GM18870 (cell line): ENCODE data around the gene KDM4B.
"Not testable (repeated sequence)": the region's sequence is repeated elsewhere in the genome, so short reads cannot be mapped to it uniquely, and the experiment has no call there.

Source experiments
- ATAC-seq: cut with Tn5 transposase; IDR thresholded peaks from one replicate; pipeline ENCODE4 v1.9.1; 2021; ENCODE audit warnings: moderate library complexity; ENCODE audit not compliant: unreplicated experiment

Gene KDM4B

DNA sequence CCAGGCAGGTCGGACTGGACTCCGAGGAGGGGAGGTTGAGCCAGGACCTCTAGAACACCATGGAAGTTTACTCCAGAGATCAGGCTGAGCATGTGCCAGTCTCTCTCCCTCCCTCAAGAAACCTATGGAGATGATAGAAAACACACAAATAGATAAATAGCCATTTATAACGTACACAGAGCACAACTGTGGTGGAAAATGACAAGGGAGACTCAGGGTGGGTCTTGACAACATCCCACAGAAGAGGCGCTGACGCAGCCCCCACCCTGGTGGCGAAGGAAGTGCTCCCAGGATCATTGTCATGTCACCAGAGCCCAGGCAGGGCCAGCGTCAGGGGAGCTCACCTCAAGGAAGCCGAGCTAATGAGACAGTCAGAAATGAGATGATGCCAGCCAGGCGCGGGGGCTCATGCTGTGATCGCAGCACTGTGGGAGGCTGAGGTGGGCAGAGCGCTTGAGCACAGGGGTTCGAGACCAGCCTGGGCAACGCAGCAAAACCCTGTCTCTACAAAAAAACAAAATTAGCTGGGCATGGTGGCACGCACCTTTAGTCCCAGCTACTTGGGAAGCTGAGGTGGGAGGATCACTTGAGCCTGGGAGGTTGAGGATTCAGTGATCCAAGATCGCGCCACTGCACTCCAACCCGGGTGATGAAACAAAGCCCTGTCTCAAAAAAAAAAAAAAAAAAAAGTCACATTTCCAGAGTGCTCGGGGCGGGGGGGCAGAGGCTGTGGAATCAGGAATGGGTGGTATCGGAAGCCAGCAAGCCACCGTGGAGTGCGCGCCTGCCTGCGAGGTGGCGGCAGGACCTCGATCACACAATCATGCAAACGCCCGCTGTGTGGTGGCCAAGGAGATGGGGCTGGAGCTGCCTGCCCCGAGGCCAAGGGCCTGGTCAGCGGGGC lies 178.4 kb downstream of the KDM4B start:
- ATAC-seq: no peak

- no peak for ATAC-seq
Observed at GRCh38 chr19:5147978-5148793, 179.3 kb downstream of the KDM4B start.

GRCh38 chr19:5148794-5149190 lies 179.9 kb downstream of the KDM4B start:
- no peak for ATAC-seq

- no peak for ATAC-seq
Observed at GRCh38 chr19:5149508-5149907, 180.6 kb downstream of the KDM4B start.

DNA sequence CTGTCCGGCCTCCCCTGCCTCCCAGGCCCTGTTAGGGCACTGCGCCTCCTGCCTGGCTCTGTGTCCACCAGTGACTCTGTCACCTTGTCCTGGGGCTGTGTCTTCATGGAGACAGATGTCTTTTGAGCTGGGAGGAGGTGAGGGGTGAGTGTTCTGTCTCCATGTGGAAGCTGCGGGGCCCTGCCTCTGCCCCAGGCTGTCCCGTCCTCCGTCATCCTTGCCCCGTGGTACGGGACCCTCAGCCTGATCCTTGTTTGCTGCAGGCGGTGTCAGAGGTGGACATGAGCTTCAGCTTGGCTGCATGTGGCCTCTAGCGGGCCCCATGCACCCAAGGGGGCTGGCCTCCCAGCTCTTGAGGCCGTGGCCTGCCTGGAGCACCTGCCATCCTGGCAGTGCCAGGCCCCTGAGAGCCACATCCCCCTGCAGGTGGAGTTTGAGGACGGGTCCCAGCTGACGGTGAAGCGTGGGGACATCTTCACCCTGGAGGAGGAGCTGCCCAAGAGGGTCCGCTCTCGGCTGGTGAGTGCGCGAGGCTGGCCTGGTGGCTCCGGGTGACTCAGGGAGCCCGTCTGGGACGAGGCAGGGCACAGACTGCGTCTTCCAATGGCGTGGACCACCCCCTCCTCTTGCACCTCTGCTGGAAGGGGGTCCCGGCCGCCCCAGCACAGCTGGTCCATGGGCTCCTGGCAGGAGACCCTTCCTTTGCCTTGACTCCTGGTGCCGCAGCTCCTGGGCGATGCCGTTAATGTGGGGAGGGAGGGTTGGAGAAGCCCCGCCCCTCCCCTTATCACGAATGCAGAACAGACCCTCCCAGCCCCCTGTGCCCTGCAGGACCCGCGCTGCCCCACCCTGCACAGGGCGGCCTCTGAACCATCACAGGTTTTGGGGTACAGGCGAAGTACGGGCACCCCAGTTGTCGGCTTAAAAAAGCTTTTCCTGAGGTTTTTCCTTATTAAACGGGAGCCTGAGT lies 181.3 kb downstream of the KDM4B start:
- no peak for ATAC-seq

DNA sequence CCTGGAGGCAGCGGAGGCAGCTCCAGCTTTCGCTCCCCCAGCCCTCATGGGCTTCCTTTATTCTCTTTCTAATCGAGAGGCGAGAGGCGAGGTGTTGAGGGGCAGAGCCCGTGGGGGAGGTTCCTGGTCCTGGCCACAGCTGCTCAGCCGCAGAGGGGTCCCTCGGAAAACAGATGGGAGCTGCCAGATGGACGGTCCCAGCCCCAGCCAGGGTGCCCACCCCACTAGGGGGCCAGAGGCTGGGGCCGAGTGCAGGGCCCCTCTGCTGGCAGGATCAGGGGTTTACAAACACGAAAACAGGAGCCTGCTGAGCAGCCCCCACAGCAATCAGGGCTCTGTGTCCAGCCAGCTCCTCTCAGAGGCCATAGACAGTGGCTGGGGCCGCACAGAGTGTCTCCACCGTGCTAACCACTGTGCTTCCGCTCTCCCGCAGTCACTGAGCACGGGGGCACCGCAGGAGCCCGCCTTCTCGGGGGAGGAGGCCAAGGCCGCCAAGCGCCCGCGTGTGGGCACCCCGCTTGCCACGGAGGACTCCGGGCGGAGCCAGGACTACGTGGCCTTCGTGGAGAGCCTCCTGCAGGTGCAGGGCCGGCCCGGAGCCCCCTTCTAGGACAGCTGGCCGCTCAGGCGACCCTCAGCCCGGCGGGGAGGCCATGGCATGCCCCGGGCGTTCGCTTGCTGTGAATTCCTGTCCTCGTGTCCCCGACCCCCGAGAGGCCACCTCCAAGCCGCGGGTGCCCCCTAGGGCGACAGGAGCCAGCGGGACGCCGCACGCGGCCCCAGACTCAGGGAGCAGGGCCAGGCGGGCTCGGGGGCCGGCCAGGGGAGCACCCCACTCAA lies 182.2 kb downstream of the KDM4B start:
- ATAC-seq: no peak

- no peak for ATAC-seq
Observed at GRCh38 chr19:5152013-5152763, 183.3 kb downstream of the KDM4B start.

DNA sequence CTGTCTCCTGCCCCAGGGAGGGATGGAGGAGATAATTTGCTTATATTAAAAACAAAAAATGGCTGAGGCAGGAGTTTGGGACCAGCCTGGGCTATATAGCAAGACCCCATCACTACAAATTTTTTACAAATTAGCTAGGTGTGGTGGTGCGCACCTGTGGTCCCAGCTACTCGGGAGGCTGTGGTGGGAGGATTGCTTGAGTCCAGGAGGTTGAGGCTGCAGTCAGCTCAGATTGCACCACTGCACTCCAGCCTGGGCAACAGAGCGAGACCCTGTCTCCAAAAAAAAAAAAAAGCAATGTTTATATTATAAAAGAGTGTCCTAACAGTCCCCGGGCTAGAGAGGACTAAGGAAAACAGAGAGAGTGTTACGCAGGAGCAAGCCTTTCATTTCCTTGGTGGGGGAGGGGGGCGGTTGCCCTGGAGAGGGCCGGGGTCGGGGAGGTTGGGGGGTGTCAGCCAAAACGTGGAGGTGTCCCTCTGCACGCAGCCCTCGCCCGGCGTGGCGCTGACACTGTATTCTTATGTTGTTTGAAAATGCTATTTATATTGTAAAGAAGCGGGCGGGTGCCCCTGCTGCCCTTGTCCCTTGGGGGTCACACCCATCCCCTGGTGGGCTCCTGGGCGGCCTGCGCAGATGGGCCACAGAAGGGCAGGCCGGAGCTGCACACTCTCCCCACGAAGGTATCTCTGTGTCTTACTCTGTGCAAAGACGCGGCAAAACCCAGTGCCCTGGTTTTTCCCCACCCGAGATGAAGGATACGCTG lies 184.0 kb downstream of the KDM4B start:
- no peak for ATAC-seq

GRCh38 chr19:5153601-5154128 lies 184.8 kb downstream of the KDM4B start:
- no peak for ATAC-seq

GRCh38 chr19:5154129-5154798 lies 185.4 kb downstream of the KDM4B start:
- no peak for ATAC-seq

DNA sequence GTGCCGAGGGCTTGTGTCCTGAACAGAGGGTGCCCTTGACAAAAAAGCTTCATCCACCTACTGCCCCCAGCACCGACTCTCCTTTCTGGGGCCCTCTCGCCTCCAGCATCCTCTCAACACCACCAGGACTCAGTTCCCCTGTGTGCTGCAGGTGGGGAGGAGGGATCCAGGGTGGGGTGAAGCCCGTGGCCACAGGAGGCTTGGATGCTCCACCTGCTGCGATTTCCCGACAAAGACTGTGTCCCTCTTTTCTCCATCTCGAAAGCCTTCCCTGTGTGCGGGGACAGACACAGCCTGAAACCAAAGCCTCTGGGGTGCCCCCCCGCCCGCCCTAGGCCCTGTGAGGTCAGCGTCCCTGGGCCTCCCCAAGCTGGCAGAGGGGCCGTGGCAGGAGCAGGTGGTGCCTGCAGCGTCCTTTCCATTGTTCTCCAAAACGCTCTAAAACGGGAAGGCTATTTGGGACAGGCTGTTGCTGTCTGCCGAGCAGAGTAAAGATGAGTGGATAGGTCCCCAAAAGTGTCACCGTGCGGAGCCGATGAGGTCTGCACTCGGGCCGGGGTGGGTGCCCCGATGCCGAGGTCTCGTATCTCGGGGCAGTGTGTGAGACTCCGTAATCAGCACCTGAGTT lies 186.0 kb downstream of the KDM4B start:
- no peak for ATAC-seq

GRCh38 chr19:5155586-5156210 lies 186.8 kb downstream of the KDM4B start:
- no peak for ATAC-seq

DNA sequence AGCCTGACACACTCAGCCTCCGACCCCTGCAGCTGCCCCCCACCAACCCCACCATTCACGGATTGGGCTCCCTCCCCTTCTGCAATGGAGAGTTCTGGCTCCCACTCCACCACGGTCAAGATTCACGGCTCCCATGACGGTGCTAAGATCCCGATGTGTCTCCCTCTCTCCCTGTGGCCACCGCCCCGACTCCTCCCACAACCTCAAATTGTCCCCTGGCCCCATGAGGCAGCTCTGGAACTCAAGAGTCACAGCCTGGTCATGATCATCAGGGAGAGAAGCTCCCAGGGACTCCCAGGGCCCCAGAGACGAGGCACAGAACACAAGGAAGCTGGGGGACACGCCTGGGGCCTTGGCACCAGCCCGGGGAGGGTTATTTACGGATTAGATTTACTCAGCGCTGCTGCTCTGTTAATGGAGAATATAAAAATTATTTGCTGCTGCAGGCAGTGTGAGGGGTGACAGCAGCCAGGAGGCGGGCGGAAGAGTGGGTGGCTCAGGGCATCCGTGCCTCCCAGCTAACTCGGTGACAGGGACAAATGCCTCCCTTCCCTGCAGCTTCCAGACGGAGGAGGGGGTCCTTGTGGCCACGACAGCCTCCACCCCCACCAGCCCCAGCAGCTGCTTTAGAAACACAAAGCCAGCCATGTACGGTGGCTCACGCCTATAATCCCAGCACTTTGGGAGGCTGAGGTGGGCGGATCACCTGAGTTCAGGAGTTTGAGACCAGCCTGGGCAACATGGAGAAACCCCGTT lies 187.5 kb downstream of the KDM4B start:
- ATAC-seq: no peak

- ATAC-seq: no peak
Observed at GRCh38 chr19:5157186-5157585, 188.3 kb downstream of the KDM4B start.

GRCh38 chr19:5158549-5159134 lies 189.7 kb downstream of the KDM4B start:
- not testable (repeated sequence) for ATAC-seq
